K562 (cell line): ENCODE data around the gene WFDC12. TPM values are rescaled to one million over a fixed set of nuclear protein-coding genes. Genes with fewer than 3 reads are reported as not detected.

Experiments
- ATAC-seq: fragments of 200-7000 bp; cut with Tn5 transposase; 3 replicates; pipeline ENCODE4 v1.9.1; 2020; ENCODE audit warnings: moderate library complexity
- BruUV-seq: library from RNA; stranded (reverse); fragments of 400-500 nt; replicated peaks from 2 replicates; lab custom pipeline; 2021; lab: Mats Ljungman, UMichigan
- CTCF ChIA-PET: fragments of 300-600 bp; formaldehyde crosslinking; extraction: SDS; loops from one replicate; lab custom pipeline; 2021; ENCODE audit warnings: low intra/inter-chr PET ratio; lab: Yijun Ruan, JAX
- POLR2A ChIA-PET: fragments of 300-600, 350-650 bp; sonication (Branson Sonifier 250); formaldehyde crosslinking; extraction: SDS; loops from one replicate; lab custom pipeline; 2021; ENCODE audit warnings: antibody characterized with exemption, inconsistent platforms; lab: Yijun Ruan, JAX
- DNase-seq, 4 experiments: peaks; one replicate each; pipeline versions ENCODE4 v3.0.0 to v3.0.0-alpha.2; 2011 to 2018; ENCODE audit warnings: low spot score in 3 of 4, mixed read lengths in 3 of 4; ENCODE audit errors: extremely low read depth in 1 of 4
- FAIRE-seq: peaks from 2 replicates; lab custom pipeline; 2011; peaks lifted over from hg19 to GRCh38; lab: Jason Lieb, UNC
- H2AFZ ChIP-seq: 2 replicates; pipeline ENCODE4 v1.6.0; 2011; ENCODE audit warnings: low read depth, low read length, control low read depth, inconsistent platforms
- H3K27ac ChIP-seq: fragments of 200-600 bp; 3 replicates; pipeline ENCODE4 v1.8.0; 2011; ENCODE audit warnings: low read depth, mild to moderate bottlenecking, control low read depth, inconsistent platforms, low read length, moderate library complexity, mixed read lengths; ENCODE audit errors: extremely low read depth
- H3K27me3 ChIP-seq, 2 experiments: fragments of 300-600 bp in 1 of 2; 2 replicates in 1 of 2; 3 replicates in 1 of 2; pipeline versions ENCODE4 v1.6.0 to v1.8.0; 2011; ENCODE audit warnings: inconsistent platforms in 2 of 2, low read length in 2 of 2, mild to moderate bottlenecking in 1 of 2, mixed read lengths in 1 of 2, moderate library complexity in 1 of 2; ENCODE audit not compliant: control insufficient read depth in 2 of 2, insufficient read depth in 2 of 2
- H3K36me3 ChIP-seq: fragments of 300-600 bp; 3 replicates; pipeline ENCODE4 v1.8.0; 2011; ENCODE audit warnings: mild to moderate bottlenecking, low read length, inconsistent platforms; ENCODE audit not compliant: control insufficient read depth, insufficient read depth
- H3K4me1 ChIP-seq, 2 experiments: fragments of 200-600 bp in 1 of 2; replicated peaks in 1 of 2; 2 replicates in 1 of 2; 3 replicates in 1 of 2; pipeline versions ENCODE4 v1.5.1 to v1.8.0; 2011; ENCODE audit warnings: inconsistent platforms in 2 of 2, low read length in 2 of 2, mild to moderate bottlenecking in 1 of 2, mixed read lengths in 1 of 2, moderate library complexity in 1 of 2; ENCODE audit not compliant: control insufficient read depth in 2 of 2, insufficient read depth in 2 of 2
- H3K4me2 ChIP-seq: 2 replicates; pipeline ENCODE4 v1.6.1; 2011; ENCODE audit warnings: low read length, control low read depth, inconsistent platforms, mixed read lengths; ENCODE audit not compliant: insufficient read depth
- H3K4me3 ChIP-seq: fragments of 200-600 bp; sonication (generic), shearing (Covaris generic); 2 replicates; pipeline ENCODE4 v1.5.1; 2016; ENCODE audit warnings: control low read depth, inconsistent platforms
- H3K79me2 ChIP-seq: fragments of 200-600 bp; 3 replicates; pipeline ENCODE4 v1.8.0; 2011; ENCODE audit warnings: low read length, inconsistent platforms; ENCODE audit not compliant: control insufficient read depth, insufficient read depth
- H3K9ac ChIP-seq, 2 experiments: 2 replicates each; pipeline versions ENCODE4 v1.6.0 to v1.6.1; 2011; ENCODE audit warnings: low read depth in 2 of 2, low read length in 2 of 2, control low read depth in 1 of 2, inconsistent platforms in 1 of 2, mild to moderate bottlenecking in 1 of 2, mixed read lengths in 1 of 2; ENCODE audit not compliant: insufficient read depth in 1 of 2
- H3K9me1 ChIP-seq: one replicate; pipeline ENCODE4 v1.6.0; 2011; ENCODE audit warnings: inconsistent platforms, mild to moderate bottlenecking, low read length, moderate library complexity; ENCODE audit not compliant: control insufficient read depth, insufficient read depth
- H3K9me3 ChIP-seq: replicated peaks from 2 replicates; pipeline ENCODE4 v1.5.1; 2011; ENCODE audit warnings: low read depth, low read length, inconsistent platforms; ENCODE audit not compliant: control insufficient read depth, insufficient read depth
- H4K20me1 ChIP-seq: replicated peaks from 2 replicates; pipeline ENCODE4 v1.6.1; 2011; ENCODE audit warnings: low read length, inconsistent platforms, mixed read lengths; ENCODE audit not compliant: control insufficient read depth, insufficient read depth
- ETV6 ChIP-seq, 3 experiments: fragments of 150-350 bp in 1 of 3; sonication (generic) in 1 of 3; formaldehyde crosslinking in 1 of 3; IDR thresholded peaks; 2 replicates each; pipeline versions ENCODE4 v1.6.1 to v1.8.0; 2014 to 2022; ENCODE audit warnings: borderline replicate concordance in 2 of 3, low read depth in 2 of 3, antibody characterized with exemption in 1 of 3, low read length in 1 of 3, mild to moderate bottlenecking in 1 of 3, missing genetic modification reagents in 1 of 3
- NUFIP1 ChIP-seq: fragments of 450-650 bp; IDR thresholded peaks from 2 replicates; pipeline ENCODE4 v1.6.1; 2018; ENCODE audit not compliant: partially characterized antibody
- RAD51 ChIP-seq: fragments of 450-650 bp; IDR thresholded peaks from 2 replicates; pipeline ENCODE4 v1.7.1; 2016; ENCODE audit warnings: low read depth, mild to moderate bottlenecking, borderline replicate concordance
- RBM25 ChIP-seq: fragments of 200-400 bp; formaldehyde crosslinking; IDR thresholded peaks from 2 replicates; pipeline ENCODE4 v1.6.1; 2018; ENCODE audit warnings: low read length, low read depth, moderate library complexity; ENCODE audit not compliant: severe bottlenecking
- WGBS: fragments of 100-300 bp; shearing (Covaris generic); methylation state at CpG from one replicate; pipeline ENCODE4 v1.1.6; 2016; ENCODE audit warnings: low coverage, mixed read lengths; ENCODE audit not compliant: insufficient coverage; ENCODE audit errors: missing lambda C conversion rate; 5-methylcytosine and 5-hydroxymethylcytosine counted together
- in situ Hi-C: fragments of 300-500 bp; cut with MboI; formaldehyde crosslinking; loops from 4 replicates; pipeline ENCODE4 v1.15.0; 2018; ENCODE audit warnings: inconsistent platforms, mixed read lengths
- intact Hi-C: fragments of 100-400 bp; cut with micrococcal nuclease; formaldehyde crosslinking; loops from 2 replicates; pipeline ENCODE4 v1.14.2; 2022
- polyA plus RNA-seq, 8 experiments: library from polyadenylated mRNA; depleted of rRNA in 4 of 8; stranded (reverse) in 5 of 8; unstranded in 3 of 8; fragments of >200 nt; fragmentation: Nextera tagmentation in 2 of 8; fragmentation: Illumina TruSeq in 1 of 8; extraction: Ambion mirVana in 2 of 8; extraction: Trizol in 1 of 8; gene quantifications; 2 replicates each; pipeline versions ENCODE4 v1.2.1 to v1.2.3, GENCODE V29; 2011 to 2014; ENCODE audit warnings: inconsistent platforms in 1 of 8, missing spikeins in 1 of 8
- total RNA-seq, 7 experiments: library from RNA; depleted of rRNA in 6 of 7; stranded (reverse); fragments of >200 nt in 6 of 7; fragmentation: Illumina TruSeq in 2 of 7; extraction: Trizol in 2 of 7; gene quantifications; 2 replicates each; pipeline versions ENCODE4 v1.2.1 to v1.2.3, GENCODE V29; 2011 to 2021; ENCODE audit warnings: low replicate concordance in 1 of 7
- TF ChIP-seq, protein P1 (sequence below): fragments of 450-650 bp; IDR thresholded peaks from 2 replicates; pipeline ENCODE4 v1.6.1; 2014; ENCODE audit warnings: low read depth, mild to moderate bottlenecking, moderate library complexity, borderline replicate concordance
- TF ChIP-seq, protein P2 (sequence below): fragments of 450-650 bp; formaldehyde crosslinking; IDR thresholded peaks from 2 replicates; pipeline ENCODE4 v1.4.0; 2020; ENCODE audit warnings: mild to moderate bottlenecking, mixed read lengths
- TF ChIP-seq, protein P3 (sequence below): sonication (generic); formaldehyde crosslinking; IDR thresholded peaks from 2 replicates; pipeline ENCODE4 v1.5.0; 2020; ENCODE audit warnings: missing genetic modification reagents
- TF ChIP-seq, protein P4 (sequence below): sonication (generic); formaldehyde crosslinking; IDR thresholded peaks from 2 replicates; pipeline ENCODE4 v1.8.0; 2022; ENCODE audit warnings: mild to moderate bottlenecking, missing genetic modification reagents

WFDC12 gene
- total and polyA plus RNA-seq, 9 of the 15 experiments (the other 6 are each of a cell fraction or from before 2014, with no cell fraction given): not detected

DNA sequence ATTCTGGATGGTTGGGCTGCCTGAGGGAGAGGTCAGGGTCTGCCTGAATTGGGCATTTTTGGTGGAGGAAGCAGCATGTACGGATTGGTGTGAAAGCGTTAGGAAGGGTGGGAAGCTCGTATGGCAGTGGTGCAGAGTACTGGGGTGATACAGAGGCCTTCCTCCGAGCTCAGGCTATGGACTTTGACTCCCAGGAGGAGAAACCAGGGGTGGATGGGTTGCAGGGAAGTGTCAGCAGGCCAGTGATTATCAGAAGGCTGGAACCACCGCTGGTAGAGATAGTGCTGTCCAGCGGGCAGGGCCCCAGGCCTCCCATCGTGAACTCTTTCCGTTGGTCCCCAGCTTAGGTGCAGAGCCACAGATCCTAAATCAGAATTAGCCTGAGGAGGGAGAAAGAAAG, 14.6 kb downstream of the WFDC12 start (continued):
- TF ChIP-seq, protein P1, sequence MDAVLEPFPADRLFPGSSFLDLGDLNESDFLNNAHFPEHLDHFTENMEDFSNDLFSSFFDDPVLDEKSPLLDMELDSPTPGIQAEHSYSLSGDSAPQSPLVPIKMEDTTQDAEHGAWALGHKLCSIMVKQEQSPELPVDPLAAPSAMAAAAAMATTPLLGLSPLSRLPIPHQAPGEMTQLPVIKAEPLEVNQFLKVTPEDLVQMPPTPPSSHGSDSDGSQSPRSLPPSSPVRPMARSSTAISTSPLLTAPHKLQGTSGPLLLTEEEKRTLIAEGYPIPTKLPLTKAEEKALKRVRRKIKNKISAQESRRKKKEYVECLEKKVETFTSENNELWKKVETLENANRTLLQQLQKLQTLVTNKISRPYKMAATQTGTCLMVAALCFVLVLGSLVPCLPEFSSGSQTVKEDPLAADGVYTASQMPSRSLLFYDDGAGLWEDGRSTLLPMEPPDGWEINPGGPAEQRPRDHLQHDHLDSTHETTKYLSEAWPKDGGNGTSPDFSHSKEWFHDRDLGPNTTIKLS: no peak

DNA sequence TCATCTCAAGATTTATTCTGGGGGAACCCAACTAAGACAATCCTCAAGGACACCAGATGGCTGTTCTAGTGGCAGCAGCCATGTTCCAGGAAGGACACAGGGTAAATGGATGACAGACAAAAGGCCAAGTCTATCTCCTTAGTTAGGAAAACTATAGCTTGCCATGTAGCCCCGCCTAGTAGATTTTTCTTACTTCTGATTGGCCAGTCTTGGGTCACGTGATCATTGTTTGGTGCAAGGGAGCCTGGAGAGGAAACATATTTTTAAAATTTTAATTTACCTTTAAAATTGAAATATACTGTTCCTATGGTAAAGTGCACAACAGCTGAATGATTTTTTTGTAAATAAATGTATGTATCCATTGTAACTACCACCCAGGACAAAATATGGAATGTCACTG, 18.9 kb downstream of the WFDC12 start:
- POLR2A ChIA-PET: interaction anchor here (0.6 to 1.0 kb wide), 2 partner anchors 54 to 305 kb away, joined by 3 to 6 read pairs; no protein-coding TSS in a partner anchor
- Histone ChIP-seq H3K27ac (no peak overlapping the region), H3K4me1 (peaks cover 0 to 7% of the 10 kb centered on the region in 2 experiments; a peak in 1 of 5 replicates), H3K9me1 (no peaks in the 10 kb centered on the region), H3K9me3 (no peaks in the 10 kb centered on the region), H3K79me2 (no peaks in the 10 kb centered on the region), H4K20me1 (no peaks in the 10 kb centered on the region), H3K4me2 (no peak overlapping the region), H2AFZ (no peak overlapping the region), H3K36me3 (no peaks in the 10 kb centered on the region), H3K27me3 (peaks cover 28 to 37% of the 10 kb centered on the region in 2 experiments), H3K4me3 (no peak overlapping the region), H3K9ac (no peak overlapping the region)
- intact Hi-C loops: no loop called here
- CTCF ChIA-PET: no interaction called here
- 6% methylated on average over 2 of the region's 2 CpGs for WGBS
- DNase-seq (peak; percentile 15 to 86 (median 80)), ATAC-seq (no peak), FAIRE-seq (no peak)
- in situ Hi-C loops: no loop called here
- no TSS peak for BruUV-seq
- TF ChIP-seq RBM25: peak; percentile 20
- TF ChIP-seq ETV6 (IDR thresholded peaks at IDR 0.05; ENCODE audit: borderline replicate concordance in 1 of 2, low read depth in 2 of 2, low read length in 1 of 2): no peak
- TF ChIP-seq ETV6 (CRISPR knock-in tag; IDR thresholded peaks at IDR 0.05; ENCODE audit: borderline replicate concordance): no peak
- no peak for TF ChIP-seq NUFIP1
- TF ChIP-seq, protein P2, sequence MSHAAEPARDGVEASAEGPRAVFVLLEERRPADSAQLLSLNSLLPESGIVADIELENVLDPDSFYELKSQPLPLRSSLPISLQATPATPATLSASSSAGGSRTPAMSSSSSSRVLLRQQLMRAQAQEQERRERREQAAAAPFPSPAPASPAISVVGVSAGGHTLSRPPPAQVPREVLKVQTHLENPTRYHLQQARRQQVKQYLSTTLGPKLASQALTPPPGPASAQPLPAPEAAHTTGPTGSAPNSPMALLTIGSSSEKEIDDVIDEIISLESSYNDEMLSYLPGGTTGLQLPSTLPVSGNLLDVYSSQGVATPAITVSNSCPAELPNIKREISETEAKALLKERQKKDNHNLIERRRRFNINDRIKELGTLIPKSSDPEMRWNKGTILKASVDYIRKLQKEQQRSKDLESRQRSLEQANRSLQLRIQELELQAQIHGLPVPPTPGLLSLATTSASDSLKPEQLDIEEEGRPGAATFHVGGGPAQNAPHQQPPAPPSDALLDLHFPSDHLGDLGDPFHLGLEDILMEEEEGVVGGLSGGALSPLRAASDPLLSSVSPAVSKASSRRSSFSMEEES (CRISPR knock-in tag): peak; percentile 94
- TF ChIP-seq, protein P3, sequence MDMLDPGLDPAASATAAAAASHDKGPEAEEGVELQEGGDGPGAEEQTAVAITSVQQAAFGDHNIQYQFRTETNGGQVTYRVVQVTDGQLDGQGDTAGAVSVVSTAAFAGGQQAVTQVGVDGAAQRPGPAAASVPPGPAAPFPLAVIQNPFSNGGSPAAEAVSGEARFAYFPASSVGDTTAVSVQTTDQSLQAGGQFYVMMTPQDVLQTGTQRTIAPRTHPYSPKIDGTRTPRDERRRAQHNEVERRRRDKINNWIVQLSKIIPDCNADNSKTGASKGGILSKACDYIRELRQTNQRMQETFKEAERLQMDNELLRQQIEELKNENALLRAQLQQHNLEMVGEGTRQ (CRISPR knock-in tag): peak; percentile 73
- TF ChIP-seq, protein P4, sequence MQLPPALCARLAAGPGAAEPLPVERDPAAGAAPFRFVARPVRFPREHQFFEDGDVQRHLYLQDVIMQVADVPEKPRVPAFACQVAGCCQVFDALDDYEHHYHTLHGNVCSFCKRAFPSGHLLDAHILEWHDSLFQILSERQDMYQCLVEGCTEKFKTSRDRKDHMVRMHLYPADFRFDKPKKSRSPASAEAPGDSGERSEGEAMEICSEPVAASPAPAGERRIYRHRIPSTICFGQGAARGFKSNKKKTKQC (CRISPR knock-in tag): no peak
- peak; percentile 97 for TF ChIP-seq RAD51
